T-helper 2 cell treated with Interferon-gamma antibody and Interleukin-4, amounts not matched to agents 100 ng/mL and 5 ng/mL, for 36 hours (primary cell): Measurements from ENCODE around the gene SCARB2. TPM values are rescaled to one million over a fixed set of nuclear protein-coding genes. Genes with fewer than 3 reads are reported as not detected.

Experiments
- intact Hi-C: fragments of 100-400 bp; cut with micrococcal nuclease; formaldehyde crosslinking; loops from one replicate; pipeline ENCODE4 v1.15.1; 2023
- total RNA-seq: library from RNA; stranded (reverse); gene quantifications from 2 replicates; pipeline ENCODE4 v1.2.3, GENCODE V29; 2022

Gene SCARB2
- total RNA-seq, 1 donor from 2014 or later = 7.6 TPM

GRCh38 chr4:76232681-76233080 is 19.1 kb upstream of the SCARB2 start:
- intact Hi-C loops = no loop called here

- intact Hi-C loops = no loop called here
Measured at GRCh38 chr4:76226418-76226817, 12.8 kb upstream of the SCARB2 start.

- intact Hi-C loops = no loop called here
Measured at GRCh38 chr4:76224171-76224570, 10.5 kb upstream of the SCARB2 start.

- intact Hi-C loops = no loop called here
Measured at GRCh38 chr4:76219299-76220055, 5.9 kb upstream of the SCARB2 start.

- intact Hi-C loops = no loop called here
Measured at GRCh38 chr4:76216975-76217814, 3.6 kb upstream of the SCARB2 start.

GRCh38 chr4:76216524-76216923 is 2.9 kb upstream of the SCARB2 start:
- intact Hi-C loops = no loop called here

- intact Hi-C loops = loop anchor here (2.0 kb wide), 1 partner anchor 36 kb away; no protein-coding TSS in a partner anchor
Measured at GRCh38 chr4:76215077-76215476, 1.5 kb upstream of the SCARB2 start.

- intact Hi-C loops = loop anchor here (2.0 to 5.0 kb wide), 3 partner anchors 35 to 863 kb away; partner anchors contain the start of genes CCNI and SDAD1
Measured at GRCh38 chr4:76214177-76214675, 602 bp upstream of the SCARB2 start.

- intact Hi-C loops = loop anchor here (1.0 to 5.0 kb wide), 4 partner anchors 65 to 864 kb away; partner anchors contain the start of genes CCNI, NUP54, SDAD1 and STBD1
Measured at GRCh38 chr4:76212851-76213414, 691 bp downstream of the SCARB2 start.

- intact Hi-C loops = loop anchor here (2.0 to 5.0 kb wide), 3 partner anchors 95 to 865 kb away; partner anchors contain the start of genes CCNI, SDAD1 and STBD1
Measured at GRCh38 chr4:76211769-76212708, 1.6 kb downstream of the SCARB2 start.

GRCh38 chr4:76210452-76210851 is 3.2 kb downstream of the SCARB2 start:
- intact Hi-C loops = loop anchor here (5.0 kb wide), 2 partner anchors 218 to 867 kb away; partner anchors contain the start of genes CCNI and SDAD1

GRCh38 chr4:76209881-76210280 is 3.7 kb downstream of the SCARB2 start:
- intact Hi-C loops = loop anchor here (5.0 kb wide), 2 partner anchors 218 to 867 kb away; partner anchors contain the start of genes CCNI and SDAD1

- intact Hi-C loops = no loop called here
Measured at GRCh38 chr4:76208005-76208765, 5.4 kb downstream of the SCARB2 start.

GRCh38 chr4:76207549-76207948 is 6.1 kb downstream of the SCARB2 start:
- intact Hi-C loops = no loop called here

- intact Hi-C loops = no loop called here
Measured at GRCh38 chr4:76206222-76206942, 7.2 kb downstream of the SCARB2 start.

GRCh38 chr4:76205476-76205875 is 8.1 kb downstream of the SCARB2 start:
- intact Hi-C loops = no loop called here

GRCh38 chr4:76204936-76205335 is 8.7 kb downstream of the SCARB2 start:
- intact Hi-C loops = no loop called here

GRCh38 chr4:76203541-76203940 is 10.1 kb downstream of the SCARB2 start:
- intact Hi-C loops = no loop called here

- intact Hi-C loops = no loop called here
Measured at GRCh38 chr4:76201276-76201675, 12.3 kb downstream of the SCARB2 start.
